ENCODE measurements around the gene PCNX1.

DNA sequence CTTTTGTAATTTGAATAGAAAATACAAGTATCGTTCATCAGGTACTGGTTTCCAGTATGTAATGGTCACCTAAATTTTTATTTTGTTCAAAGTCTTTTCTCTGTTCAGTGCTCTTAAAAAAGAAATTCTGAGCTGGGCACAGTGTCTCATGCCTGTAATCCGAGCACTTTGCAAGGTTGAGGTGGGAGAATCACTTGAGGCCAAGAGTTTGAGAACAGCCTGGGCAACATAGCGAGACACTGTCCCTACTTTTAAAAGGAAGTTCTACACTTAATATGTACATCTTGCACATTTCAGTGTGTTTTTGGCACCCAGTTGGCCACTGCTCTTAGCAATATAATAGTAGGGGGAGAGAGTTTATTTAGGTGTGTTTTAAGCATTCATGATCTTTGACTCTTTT, 27.9 kb downstream of the PCNX1 start:
- TF ChIP-seq, protein P1, sequence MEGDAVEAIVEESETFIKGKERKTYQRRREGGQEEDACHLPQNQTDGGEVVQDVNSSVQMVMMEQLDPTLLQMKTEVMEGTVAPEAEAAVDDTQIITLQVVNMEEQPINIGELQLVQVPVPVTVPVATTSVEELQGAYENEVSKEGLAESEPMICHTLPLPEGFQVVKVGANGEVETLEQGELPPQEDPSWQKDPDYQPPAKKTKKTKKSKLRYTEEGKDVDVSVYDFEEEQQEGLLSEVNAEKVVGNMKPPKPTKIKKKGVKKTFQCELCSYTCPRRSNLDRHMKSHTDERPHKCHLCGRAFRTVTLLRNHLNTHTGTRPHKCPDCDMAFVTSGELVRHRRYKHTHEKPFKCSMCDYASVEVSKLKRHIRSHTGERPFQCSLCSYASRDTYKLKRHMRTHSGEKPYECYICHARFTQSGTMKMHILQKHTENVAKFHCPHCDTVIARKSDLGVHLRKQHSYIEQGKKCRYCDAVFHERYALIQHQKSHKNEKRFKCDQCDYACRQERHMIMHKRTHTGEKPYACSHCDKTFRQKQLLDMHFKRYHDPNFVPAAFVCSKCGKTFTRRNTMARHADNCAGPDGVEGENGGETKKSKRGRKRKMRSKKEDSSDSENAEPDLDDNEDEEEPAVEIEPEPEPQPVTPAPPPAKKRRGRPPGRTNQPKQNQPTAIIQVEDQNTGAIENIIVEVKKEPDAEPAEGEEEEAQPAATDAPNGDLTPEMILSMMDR (conservative IDR thresholded peaks at IDR 0.05; ENCODE audit: low read length), result no peak
- TF ChIP-seq EZH2phosphoT487 (IDR thresholded peaks at IDR 0.05; ENCODE audit: borderline replicate concordance), result no peak

Data from Loucy (cell line).